GM12892 (cell line): ENCODE measurements around the gene MEGF11.

Experiments
- POLR2A ChIP-seq: IDR thresholded peaks from 2 replicates; pipeline ENCODE4 v1.6.1; 2011; ENCODE audit warnings: low read depth, low read length, control low read depth
- POLR2AphosphoS5 ChIP-seq: IDR thresholded peaks from 2 replicates; pipeline ENCODE4 v1.6.1; 2011; ENCODE audit warnings: low read depth, low read length, control low read depth
- TAF1 ChIP-seq: IDR thresholded peaks from 2 replicates; pipeline ENCODE4 v1.6.1; 2011; ENCODE audit warnings: low read depth, mild to moderate bottlenecking, control low read depth, low read length, borderline replicate concordance

DNA sequence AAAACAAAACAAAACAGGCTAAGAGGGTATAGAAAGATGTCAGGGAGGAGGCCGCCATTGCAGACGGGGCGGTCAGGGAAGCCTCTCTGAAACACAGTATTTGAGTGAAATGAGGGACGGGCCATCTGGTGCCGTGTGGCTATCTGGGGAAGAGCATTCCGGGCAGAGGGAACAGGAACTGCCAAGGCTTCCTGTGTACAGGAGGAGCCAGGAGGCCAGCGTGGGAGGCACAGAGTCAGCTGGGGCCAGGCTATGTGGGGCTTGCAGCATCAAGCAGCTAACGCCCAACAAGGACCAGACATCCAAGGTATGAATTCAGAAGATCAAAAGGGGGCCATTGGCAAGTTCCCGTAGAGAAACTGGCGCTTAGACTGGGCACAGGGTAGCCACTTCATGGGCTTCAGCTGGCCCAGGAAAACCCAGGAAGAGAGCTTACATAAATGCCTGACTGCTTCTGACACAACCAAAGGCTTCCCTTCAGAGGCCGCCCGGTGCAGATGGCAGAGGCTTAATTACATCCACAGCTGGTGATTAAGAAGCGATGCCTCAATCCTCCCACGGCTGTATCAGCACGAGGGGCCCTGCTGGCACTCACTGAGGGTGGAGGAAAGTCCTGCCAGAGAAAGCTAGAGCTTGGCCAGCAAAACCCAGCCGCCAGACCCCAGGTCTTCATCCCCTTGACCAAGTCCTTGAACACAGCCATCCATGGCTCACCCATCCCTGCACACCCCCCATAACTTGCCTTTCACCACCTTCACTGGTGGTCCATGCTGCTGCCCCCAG, 144.9 kb downstream of the MEGF11 start:
- TF ChIP-seq POLR2A (no peak), POLR2AphosphoS5 (no peak), TAF1 (no peak)
